ENCODE results near the gene MYLK4. TPM values are rescaled to one million over a fixed set of nuclear protein-coding genes. Genes with fewer than 3 reads are reported as not detected.
"Not testable (repeated sequence)": the region's sequence is repeated elsewhere in the genome, so short reads cannot be mapped to it uniquely, and the experiment has no call there.

The MYLK4 gene
- total and polyA plus RNA-seq, 4 donors, result 0.27 to 1.6 (median 1.0) TPM

- ATAC-seq (ENCODE audit: insufficient read depth, low FRiP score) (no peak), DNase-seq (no peak)
- Histone ChIP-seq H3K4me1 (ENCODE audit: control insufficient read depth in 5 of 5, insufficient read depth in 5 of 5, low read length in 5 of 5) (peaks cover 0 to 19% (median 12%) of the 10 kb centered on the region in 5 donors), H3K36me3 (ENCODE audit: control insufficient read depth in 4 of 4, insufficient read depth in 4 of 4, low read length in 4 of 4) (no peaks in the 10 kb centered on the region), H3K9ac (ENCODE audit: insufficient read depth in 1 of 2, low read length in 2 of 2) (no peak overlapping the region), H3K27me3 (ENCODE audit: control insufficient read depth in 3 of 3, insufficient read depth in 3 of 3, low read length in 2 of 3) (no peaks in the 10 kb centered on the region), H3K27ac (ENCODE audit: low read depth in 1 of 2, low read length in 1 of 2) (peak overlapping the region in 1 of 2 donors; percentile 18), H3K9me3 (ENCODE audit: control insufficient read depth in 4 of 4, insufficient read depth in 3 of 4, low read length in 3 of 4) (no peaks in the 10 kb centered on the region), H3K4me3 (no peak overlapping the region)
- no peak for TF ChIP-seq CTCF (IDR thresholded peaks at IDR 0.05; ENCODE audit: control extremely low read depth, extremely low read depth)
- 89 to 91% methylated on average over 36 of the region's 36 CpGs for WGBS, 2 donors
These were observed 12.7 kb upstream of the MYLK4 start for GRCh38 chr6:2763345-2763841.

- H3K27me3 ChIP-seq (ENCODE audit: control insufficient read depth in 3 of 3, insufficient read depth in 3 of 3, low read length in 2 of 3); H3K9ac ChIP-seq (ENCODE audit: insufficient read depth in 1 of 2, low read length in 2 of 2); H3K4me3 ChIP-seq; H3K9me3 ChIP-seq (ENCODE audit: control insufficient read depth in 4 of 4, insufficient read depth in 3 of 4, low read length in 3 of 4); H3K27ac ChIP-seq (ENCODE audit: low read depth in 1 of 2, low read length in 1 of 2); H3K36me3 ChIP-seq (ENCODE audit: control insufficient read depth in 4 of 4, insufficient read depth in 4 of 4, low read length in 4 of 4); ATAC-seq (ENCODE audit: insufficient read depth, low FRiP score); DNase-seq: not testable (repeated sequence)
- peaks cover 0 to 14% (median 7%) of the 10 kb centered on the region in 5 donors for H3K4me1 ChIP-seq (ENCODE audit: control insufficient read depth in 5 of 5, insufficient read depth in 5 of 5, low read length in 5 of 5)
- WGBS, 2 donors, result 97 to 99% methylated on average over 4 of the region's 4 CpGs
These were observed 12.1 kb upstream of the MYLK4 start for GRCh38 chr6:2762868-2763267.

- ATAC-seq (ENCODE audit: insufficient read depth, low FRiP score) (no peak), DNase-seq (no peak)
- Histone ChIP-seq H3K4me1 (ENCODE audit: control insufficient read depth in 5 of 5, insufficient read depth in 5 of 5, low read length in 5 of 5) (peaks cover 0 to 3% (median 2%) of the 10 kb centered on the region in 5 donors), H3K27ac (ENCODE audit: low read depth in 1 of 2, low read length in 1 of 2) (no peak overlapping the region), H3K9ac (ENCODE audit: insufficient read depth in 1 of 2, low read length in 2 of 2) (no peak overlapping the region), H3K27me3 (ENCODE audit: control insufficient read depth in 3 of 3, insufficient read depth in 3 of 3, low read length in 2 of 3) (no peaks in the 10 kb centered on the region), H3K4me3 (no peak overlapping the region), H3K9me3 (ENCODE audit: control insufficient read depth in 4 of 4, insufficient read depth in 3 of 4, low read length in 3 of 4) (no peaks in the 10 kb centered on the region), H3K36me3 (ENCODE audit: control insufficient read depth in 4 of 4, insufficient read depth in 4 of 4, low read length in 4 of 4) (no peaks in the 10 kb centered on the region)
- TF ChIP-seq CTCF (IDR thresholded peaks at IDR 0.05; ENCODE audit: control extremely low read depth, extremely low read depth), result peak; percentile 8
- 76 to 80% methylated on average over 8 of the region's 8 CpGs for WGBS, 2 donors
These were observed 10.4 kb upstream of the MYLK4 start for GRCh38 chr6:2760882-2761842.

- ATAC-seq (ENCODE audit: insufficient read depth, low FRiP score), result no peak
- H3K9me3 ChIP-seq (ENCODE audit: control insufficient read depth in 4 of 4, insufficient read depth in 3 of 4, low read length in 3 of 4), result no peaks in the 10 kb centered on the region
- H3K36me3 ChIP-seq (ENCODE audit: control insufficient read depth in 4 of 4, insufficient read depth in 4 of 4, low read length in 4 of 4), result no peaks in the 10 kb centered on the region
- no peak for TF ChIP-seq CTCF (IDR thresholded peaks at IDR 0.05; ENCODE audit: control extremely low read depth, extremely low read depth)
- H3K9ac ChIP-seq (ENCODE audit: insufficient read depth in 1 of 2, low read length in 2 of 2), result no peak overlapping the region
- H3K4me3 ChIP-seq, result no peak overlapping the region
- H3K4me1 ChIP-seq (ENCODE audit: control insufficient read depth in 5 of 5, insufficient read depth in 5 of 5, low read length in 5 of 5), result no peaks in the 10 kb centered on the region
- no peaks in the 10 kb centered on the region for H3K27me3 ChIP-seq (ENCODE audit: control insufficient read depth in 3 of 3, insufficient read depth in 3 of 3, low read length in 2 of 3)
- DNase-seq, result no peak
- H3K27ac ChIP-seq (ENCODE audit: low read depth in 1 of 2, low read length in 1 of 2), result no peak overlapping the region
- WGBS, 2 donors, result 86 to 97% methylated on average over 3 of the region's 3 CpGs
These were observed 8.3 kb upstream of the MYLK4 start for GRCh38 chr6:2758980-2759379.

Data from lung (tissue), 12 donors.